Vagina (tissue), 2 donors: ENCODE data around the gene ASTN1. TPM values are rescaled to one million over a fixed set of nuclear protein-coding genes. Genes with fewer than 3 reads are reported as not detected.

Experiments used
- DNase-seq, 2 donors: peaks; one replicate each; pipeline ENCODE4 v3.0.0-alpha.2; 2017; ENCODE audit errors: extremely low spot score in 2 of 2
- H3K27ac ChIP-seq: fragments of 200-600 bp; sonication (generic); one replicate; pipeline ENCODE4 v1.5.1; 2019
- H3K27me3 ChIP-seq: fragments of 200-600 bp; sonication (generic); one replicate; pipeline ENCODE4 v1.5.1; 2019
- H3K36me3 ChIP-seq, 2 donors: fragments of 200-600 bp; sonication (generic); one replicate each; pipeline ENCODE4 v1.5.1; 2017 to 2019
- H3K4me1 ChIP-seq: fragments of 200-600 bp; sonication (generic); one replicate; pipeline ENCODE4 v1.5.1; 2019
- H3K4me3 ChIP-seq, 2 donors: fragments of 200-600 bp; sonication (generic); 1 replicate in 1 of 2; 2 replicates in 1 of 2; pipeline ENCODE4 v1.5.1; 2016 to 2019
- H3K9me3 ChIP-seq: fragments of 200-600 bp; sonication (generic); one replicate; pipeline ENCODE4 v1.5.1; 2019
- POLR2A ChIP-seq, 2 donors: fragments of 450-650 bp; IDR thresholded peaks; one replicate each; pipeline ENCODE4 v1.6.1; 2017; ENCODE audit warnings: antibody characterized with exemption in 2 of 2, mild to moderate bottlenecking in 2 of 2, moderate library complexity in 2 of 2
- POLR2AphosphoS5 ChIP-seq, 2 donors: sonication (generic); formaldehyde crosslinking; IDR thresholded peaks; one replicate each; pipeline ENCODE4 v1.9.0; 2017; ENCODE audit warnings: antibody characterized with exemption in 2 of 2, mild to moderate bottlenecking in 2 of 2, low read depth in 1 of 2; ENCODE audit not compliant: insufficient read depth in 1 of 2
- intact Hi-C: fragments of 100-400 bp; cut with DNase I; formaldehyde crosslinking; loops from one replicate; pipeline ENCODE4 v1.15.1; 2023
- total RNA-seq: library from RNA; depleted of rRNA; stranded (reverse); fragments of >200 nt; gene quantifications from one replicate; pipeline ENCODE4 v1.2.3, GENCODE V29; 2016
- TF ChIP-seq, protein P1 (sequence below), 3 experiments: fragments of 450-650 bp in 2 of 3; fragments of 200-600 bp in 1 of 3; sonication (generic) in 1 of 3; IDR thresholded peaks; one replicate each; pipeline ENCODE4 v1.5.1; 2017 to 2019; ENCODE audit warnings: antibody characterized with exemption in 3 of 3, mild to moderate bottlenecking in 2 of 3, moderate library complexity in 2 of 3

The ASTN1 gene
- total RNA-seq, 1 donor from 2014 or later: 4.2 TPM

DNA sequence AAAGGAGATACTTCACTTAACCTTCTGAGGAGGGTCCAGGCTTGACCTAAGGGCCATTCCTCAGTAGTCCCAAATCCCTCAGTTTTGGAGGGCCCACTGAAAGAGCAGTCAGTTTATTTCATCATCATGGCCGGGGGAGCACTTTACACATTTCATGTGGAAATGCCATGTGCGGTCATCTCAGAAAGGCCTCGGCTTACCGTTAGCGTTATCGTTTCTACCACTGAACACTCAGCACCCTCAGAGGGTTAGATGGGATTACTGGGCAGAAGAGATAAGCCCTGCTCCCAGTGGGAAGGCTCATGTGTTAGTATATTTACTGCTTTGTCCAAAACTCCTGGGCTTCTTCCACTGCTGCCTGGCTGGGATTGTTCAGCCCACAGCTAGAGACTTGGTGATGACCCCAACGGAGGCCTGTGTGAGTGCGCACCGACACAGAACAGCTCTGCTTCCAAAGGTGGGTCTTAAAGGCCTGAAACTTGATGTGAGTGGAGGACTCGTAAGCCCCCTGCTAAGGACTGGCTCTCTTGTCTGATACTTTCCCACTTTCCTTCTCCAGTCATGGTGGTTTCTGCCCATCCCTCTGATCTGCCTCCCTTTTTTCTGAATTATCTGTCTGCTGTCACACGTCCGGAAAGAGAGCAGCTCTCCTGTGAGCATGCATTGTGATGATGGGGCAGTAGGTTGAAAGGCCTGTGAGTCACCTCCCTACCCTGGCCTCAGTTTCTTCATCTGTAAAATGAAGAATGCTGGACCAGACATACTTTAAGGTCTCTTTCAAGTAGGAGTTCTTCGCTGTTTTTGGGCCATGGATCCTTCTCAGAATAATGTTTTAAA lies 284.5 kb downstream of the ASTN1 start:
- TF ChIP-seq POLR2AphosphoS5 (IDR thresholded peaks at IDR 0.05; ENCODE audit: insufficient read depth in 1 of 2, low read depth in 1 of 2): no peak
- no peak for DNase-seq
- Histone ChIP-seq H3K4me1 (no peaks in the 10 kb centered on the region), H3K9me3 (no peaks in the 10 kb centered on the region), H3K27me3 (no peaks in the 10 kb centered on the region), H3K36me3 (no peaks in the 10 kb centered on the region), H3K4me3 (no peak overlapping the region), H3K27ac (no peak overlapping the region)
- intact Hi-C loops: no loop called here

DNA sequence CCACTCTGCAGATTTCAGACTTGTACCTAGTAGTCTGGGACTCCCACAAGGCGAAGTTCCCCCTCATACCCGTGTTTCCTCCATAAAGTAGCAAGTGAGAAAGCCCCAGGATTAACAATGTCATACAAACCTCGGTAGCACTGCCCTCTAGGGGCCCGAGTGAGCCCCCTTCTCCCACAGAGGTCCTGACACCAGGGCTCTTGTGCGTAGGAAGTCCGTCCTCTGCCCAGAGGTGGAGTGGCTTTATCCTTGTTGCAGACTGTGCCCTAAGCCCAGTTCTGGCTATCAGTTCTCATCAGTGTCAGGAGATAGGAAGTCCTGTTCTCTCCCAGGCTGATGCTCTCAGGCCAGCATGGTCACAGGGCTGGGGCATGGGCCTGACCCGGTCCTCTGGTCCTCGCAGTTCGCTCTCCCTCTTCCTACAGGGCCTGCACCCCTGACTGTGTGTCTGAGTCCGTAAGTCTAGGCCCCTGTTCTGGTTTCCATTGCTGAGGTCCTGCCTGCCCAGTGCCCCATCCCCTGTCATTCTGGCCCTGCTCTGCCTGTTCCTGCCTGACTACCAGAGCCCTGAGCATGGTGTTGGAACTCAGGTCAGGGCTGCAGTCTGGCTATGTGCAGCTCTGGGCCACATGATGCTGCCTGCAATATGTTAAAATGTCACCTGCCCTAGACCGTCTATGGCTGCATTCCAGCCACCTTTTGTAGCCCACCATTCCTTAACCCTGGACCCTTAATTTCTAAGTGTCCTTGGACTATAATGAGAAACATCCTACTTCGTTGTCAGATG lies 285.6 kb downstream of the ASTN1 start:
- intact Hi-C loops: no loop called here
- Histone ChIP-seq H3K9me3 (no peaks in the 10 kb centered on the region), H3K27ac (no peak overlapping the region), H3K36me3 (no peaks in the 10 kb centered on the region), H3K27me3 (no peaks in the 10 kb centered on the region), H3K4me3 (no peak overlapping the region), H3K4me1 (no peaks in the 10 kb centered on the region)
- TF ChIP-seq POLR2A (IDR thresholded peaks at IDR 0.05) (no peak), POLR2AphosphoS5 (IDR thresholded peaks at IDR 0.05; ENCODE audit: insufficient read depth in 1 of 2, low read depth in 1 of 2) (no peak)
- TF ChIP-seq, protein P1, sequence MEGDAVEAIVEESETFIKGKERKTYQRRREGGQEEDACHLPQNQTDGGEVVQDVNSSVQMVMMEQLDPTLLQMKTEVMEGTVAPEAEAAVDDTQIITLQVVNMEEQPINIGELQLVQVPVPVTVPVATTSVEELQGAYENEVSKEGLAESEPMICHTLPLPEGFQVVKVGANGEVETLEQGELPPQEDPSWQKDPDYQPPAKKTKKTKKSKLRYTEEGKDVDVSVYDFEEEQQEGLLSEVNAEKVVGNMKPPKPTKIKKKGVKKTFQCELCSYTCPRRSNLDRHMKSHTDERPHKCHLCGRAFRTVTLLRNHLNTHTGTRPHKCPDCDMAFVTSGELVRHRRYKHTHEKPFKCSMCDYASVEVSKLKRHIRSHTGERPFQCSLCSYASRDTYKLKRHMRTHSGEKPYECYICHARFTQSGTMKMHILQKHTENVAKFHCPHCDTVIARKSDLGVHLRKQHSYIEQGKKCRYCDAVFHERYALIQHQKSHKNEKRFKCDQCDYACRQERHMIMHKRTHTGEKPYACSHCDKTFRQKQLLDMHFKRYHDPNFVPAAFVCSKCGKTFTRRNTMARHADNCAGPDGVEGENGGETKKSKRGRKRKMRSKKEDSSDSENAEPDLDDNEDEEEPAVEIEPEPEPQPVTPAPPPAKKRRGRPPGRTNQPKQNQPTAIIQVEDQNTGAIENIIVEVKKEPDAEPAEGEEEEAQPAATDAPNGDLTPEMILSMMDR (IDR thresholded peaks at IDR 0.05): no peak
- DNase-seq: no peak

DNA sequence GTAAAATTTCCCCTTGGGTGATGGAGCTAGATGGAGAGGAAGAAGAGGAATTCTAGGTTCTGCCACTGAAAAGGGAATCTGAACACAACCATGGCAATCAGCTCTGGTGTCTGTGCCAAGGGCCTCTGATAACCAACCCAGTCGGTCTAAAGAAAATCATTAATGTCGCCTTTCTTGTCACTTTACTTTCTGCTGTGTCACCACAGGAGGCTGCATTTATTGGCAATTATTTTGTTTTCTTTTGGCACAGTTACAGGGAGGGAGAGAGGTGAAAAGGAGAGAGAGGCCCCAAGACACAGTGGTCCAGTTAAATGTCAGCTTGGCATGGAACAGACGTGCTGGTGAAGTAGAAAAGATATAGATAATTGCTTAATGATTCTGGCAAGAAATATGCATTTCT lies 287.0 kb downstream of the ASTN1 start:
- Histone ChIP-seq H3K9me3 (no peaks in the 10 kb centered on the region), H3K4me1 (no peaks in the 10 kb centered on the region), H3K36me3 (no peaks in the 10 kb centered on the region), H3K27ac (no peak overlapping the region), H3K4me3 (no peak overlapping the region), H3K27me3 (no peaks in the 10 kb centered on the region)
- no peak for DNase-seq
- TF ChIP-seq, protein P1 (IDR thresholded peaks at IDR 0.05): no peak
- intact Hi-C loops: no loop called here

DNA sequence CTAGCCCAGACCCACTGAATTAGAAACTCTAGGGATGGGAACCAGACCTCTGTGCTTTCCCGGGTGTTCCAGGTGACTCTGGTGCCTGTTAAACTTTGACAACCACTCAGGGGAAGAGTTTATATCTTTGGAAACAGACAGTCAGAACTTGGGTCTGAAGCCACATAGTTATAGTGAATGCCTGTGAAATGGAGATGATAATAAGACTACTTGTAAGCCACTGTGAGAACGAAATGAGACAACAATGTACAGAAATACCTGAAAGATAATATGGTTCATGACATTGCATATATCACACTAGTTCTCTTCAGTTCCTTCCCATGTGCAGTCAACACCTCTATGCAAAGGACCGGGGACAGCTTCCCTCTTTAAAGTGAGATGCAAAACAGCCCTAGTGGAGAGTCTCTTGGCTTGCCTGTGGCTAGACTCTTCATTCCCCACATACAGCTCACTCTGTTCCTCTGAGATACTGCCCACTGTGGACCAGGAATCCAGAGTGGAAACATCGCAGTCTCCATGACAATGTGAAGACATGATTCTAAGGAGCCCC lies 287.5 kb downstream of the ASTN1 start:
- TF ChIP-seq POLR2AphosphoS5 (IDR thresholded peaks at IDR 0.05; ENCODE audit: insufficient read depth in 1 of 2, low read depth in 1 of 2): no peak
- TF ChIP-seq POLR2A (IDR thresholded peaks at IDR 0.05): no peak
- TF ChIP-seq, protein P1 (IDR thresholded peaks at IDR 0.05): no peak
- intact Hi-C loops: no loop called here
- no peaks in the 10 kb centered on the region for H3K27me3 ChIP-seq
- no peak overlapping the region for H3K27ac ChIP-seq
- H3K4me1 ChIP-seq: no peaks in the 10 kb centered on the region
- no peak overlapping the region for H3K4me3 ChIP-seq
- no peak for DNase-seq
- H3K9me3 ChIP-seq: no peaks in the 10 kb centered on the region
- H3K36me3 ChIP-seq: no peaks in the 10 kb centered on the region

DNA sequence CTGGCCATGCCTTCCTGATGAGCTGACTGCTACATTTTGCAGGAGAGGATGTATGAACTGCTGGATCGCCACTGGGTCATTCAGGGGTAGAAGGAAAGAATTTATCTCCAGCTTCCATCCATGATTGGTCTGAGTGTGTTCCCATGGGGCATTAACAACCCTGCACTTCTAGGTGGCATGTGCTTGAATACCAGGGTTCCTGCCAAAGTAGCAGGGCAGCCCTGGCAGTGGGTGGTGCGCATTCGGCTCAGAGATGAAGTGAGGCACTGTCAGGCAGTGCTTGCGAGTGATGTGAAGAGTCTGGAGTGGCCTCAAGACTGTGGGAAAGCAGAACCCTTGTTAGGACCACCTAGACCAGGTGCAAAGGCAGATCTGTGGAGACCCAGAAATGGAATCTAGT lies 294.9 kb downstream of the ASTN1 start:
- intact Hi-C loops: no loop called here
- no peak overlapping the region for H3K27ac ChIP-seq
- H3K9me3 ChIP-seq: no peaks in the 10 kb centered on the region
- H3K27me3 ChIP-seq: no peaks in the 10 kb centered on the region
- DNase-seq: no peak
- no peaks in the 10 kb centered on the region for H3K4me1 ChIP-seq
- TF ChIP-seq, protein P1 (IDR thresholded peaks at IDR 0.05): no peak
- no peak for TF ChIP-seq POLR2AphosphoS5 (IDR thresholded peaks at IDR 0.05; ENCODE audit: insufficient read depth in 1 of 2, low read depth in 1 of 2)
- TF ChIP-seq POLR2A (IDR thresholded peaks at IDR 0.05): no peak
- H3K36me3 ChIP-seq: no peaks in the 10 kb centered on the region
- no peak overlapping the region for H3K4me3 ChIP-seq
